HepG2 (cell line): ENCODE measurements around the gene NEK7. TPM values are rescaled to one million over a fixed set of nuclear protein-coding genes. Genes with fewer than 3 reads are reported as not detected.

Experiments
- ATAC-seq: fragments of 200-7000 bp; cut with Tn5 transposase; 3 replicates; pipeline ENCODE4 v1.9.1; 2020; ENCODE audit warnings: mild to moderate bottlenecking, moderate library complexity
- BruUV-seq: library from RNA; stranded (reverse); fragments of 400-500 nt; replicated peaks from 2 replicates; lab custom pipeline; 2021; lab: Mats Ljungman, UMichigan
- CTCF ChIA-PET: fragments of 300-600 bp; formaldehyde crosslinking; extraction: SDS; loops from one replicate; lab custom pipeline; 2021; ENCODE audit warnings: low total read pairs, inconsistent platforms, low intra/inter-chr PET ratio; lab: Yijun Ruan, JAX
- POLR2A ChIA-PET: fragments of 350-600 bp; sonication (Branson Sonifier 250); formaldehyde crosslinking; loops from one replicate; lab custom pipeline; 2020; ENCODE audit warnings: antibody characterized with exemption, inconsistent platforms; lab: Yijun Ruan, JAX
- DNase-seq: peaks from one replicate; pipeline ENCODE4 v3.0.0-alpha.2; 2015; ENCODE audit warnings: low spot score
- FAIRE-seq: peaks from 3 replicates; lab custom pipeline; 2011; peaks lifted over from hg19 to GRCh38; lab: Jason Lieb, UNC
- H2AFZ ChIP-seq: one replicate; pipeline ENCODE4 v1.6.1; 2011; ENCODE audit warnings: low read length, inconsistent platforms
- H3K27ac ChIP-seq: fragments of 300-600 bp; 3 replicates; pipeline ENCODE4 v1.8.0; 2011; ENCODE audit warnings: mixed run types, mild to moderate bottlenecking, mixed read lengths, low read length, inconsistent platforms; ENCODE audit not compliant: insufficient read depth; ENCODE audit errors: extremely low read length
- H3K27me3 ChIP-seq, 2 experiments: fragments of 200-600 bp in 1 of 2; 2 replicates in 1 of 2; 3 replicates in 1 of 2; pipeline versions ENCODE4 v1.6.0 to v1.8.0; 2011; ENCODE audit warnings: low read length in 2 of 2, mild to moderate bottlenecking in 2 of 2, moderate library complexity in 2 of 2, inconsistent platforms in 1 of 2; ENCODE audit not compliant: insufficient read depth in 2 of 2, control insufficient read depth in 1 of 2
- H3K36me3 ChIP-seq, 2 experiments: fragments of 200-600 bp in 1 of 2; replicated peaks in 1 of 2; 2 replicates in 1 of 2; 3 replicates in 1 of 2; pipeline versions ENCODE4 v1.5.1 to v1.8.0; 2011; ENCODE audit warnings: low read length in 2 of 2, inconsistent platforms in 1 of 2; ENCODE audit not compliant: insufficient read depth in 2 of 2, control insufficient read depth in 1 of 2
- H3K4me1 ChIP-seq: 2 replicates; pipeline ENCODE4 v1.5.1; 2012; ENCODE audit warnings: low read length, inconsistent platforms; ENCODE audit not compliant: insufficient read depth
- H3K4me2 ChIP-seq: 2 replicates; pipeline ENCODE4 v1.6.0; 2011; ENCODE audit warnings: low read depth, low read length, inconsistent platforms
- H3K4me3 ChIP-seq, 3 experiments: fragments of 200-600 bp in 1 of 3; sonication (generic), shearing (Covaris generic) in 1 of 3; replicated peaks in 1 of 3; 2 replicates each; pipeline ENCODE4 v1.5.1; 2011 to 2016; ENCODE audit warnings: low read length in 3 of 3, inconsistent platforms in 2 of 3, low read depth in 2 of 3, mild to moderate bottlenecking in 2 of 3, control low read depth in 1 of 3, mixed read lengths in 1 of 3; ENCODE audit not compliant: insufficient read depth in 1 of 3
- H3K79me2 ChIP-seq: one replicate; pipeline ENCODE4 v1.6.1; 2011; ENCODE audit warnings: low read length, inconsistent platforms; ENCODE audit not compliant: insufficient read depth
- H3K9ac ChIP-seq: 2 replicates; pipeline ENCODE4 v1.6.0; 2011; ENCODE audit warnings: mild to moderate bottlenecking, low read depth, low read length, inconsistent platforms; ENCODE audit not compliant: insufficient read depth
- H3K9me3 ChIP-seq: 2 replicates; pipeline ENCODE4 v1.5.1; 2012; ENCODE audit warnings: mild to moderate bottlenecking, low read length
- H4K20me1 ChIP-seq: 2 replicates; pipeline ENCODE4 v1.6.0; 2011; ENCODE audit warnings: inconsistent platforms, mild to moderate bottlenecking, low read length, moderate library complexity; ENCODE audit not compliant: insufficient read depth
- NFAT5 ChIP-seq: sonication (generic); formaldehyde crosslinking; IDR thresholded peaks from 2 replicates; pipeline ENCODE4 v1.4.0; 2020; ENCODE audit warnings: missing genetic modification reagents
- NRL ChIP-seq: sonication (generic); formaldehyde crosslinking; IDR thresholded peaks from 2 replicates; pipeline ENCODE4 v1.5.0; 2020; ENCODE audit warnings: missing genetic modification reagents, mild to moderate bottlenecking, moderate library complexity, borderline replicate concordance
- PHB2 ChIP-seq: fragments of 450-650 bp; IDR thresholded peaks from 2 replicates; pipeline ENCODE4 v1.6.1; 2018; ENCODE audit not compliant: partially characterized antibody
- YEATS4 ChIP-seq: sonication (generic); formaldehyde crosslinking; IDR thresholded peaks from 2 replicates; pipeline ENCODE4 v1.4.0; 2020; ENCODE audit warnings: missing genetic modification reagents, borderline replicate concordance
- ZNF337 ChIP-seq: sonication (generic); formaldehyde crosslinking; IDR thresholded peaks from 2 replicates; pipeline ENCODE4 v1.5.1; 2020; ENCODE audit warnings: missing genetic modification reagents, low read depth, mild to moderate bottlenecking, borderline replicate concordance
- WGBS: methylation state at CpG from one replicate; pipeline ENCODE4 v1.1.6; 2017; ENCODE audit warnings: low lambda C conversion rate; 5-methylcytosine and 5-hydroxymethylcytosine counted together
- in situ Hi-C: cut with HindIII; loops from 2 replicates; pipeline ENCODE4 v1.10.0; 2017; ENCODE audit warnings: low pct_unique_long_range_greater_than_20kb; ENCODE audit not compliant: extremely low pct_ligation_motif_present
- intact Hi-C: fragments of 100-400 bp; cut with micrococcal nuclease; formaldehyde crosslinking; loops from one replicate; pipeline ENCODE4 v1.10.0; 2022; ENCODE audit not compliant: unreplicated experiment
- polyA plus RNA-seq, 8 experiments: library from polyadenylated mRNA; depleted of rRNA in 3 of 8; stranded (reverse) in 7 of 8; unstranded in 1 of 8; fragments of >200 nt; fragmentation: Illumina TruSeq in 4 of 8; extraction: Trizol in 4 of 8; gene quantifications; 2 replicates each; pipeline versions ENCODE4 v1.2.1 to v1.2.3, GENCODE V29; 2011 to 2016; ENCODE audit warnings: low read depth in 4 of 8, missing spikeins in 1 of 8, mixed read lengths in 1 of 8; ENCODE audit not compliant: insufficient read depth in 1 of 8
- total RNA-seq, 5 experiments: library from RNA; depleted of rRNA; stranded (reverse); fragments of >200 nt; fragmentation: Illumina TruSeq; extraction: Trizol; gene quantifications; 2 replicates each; pipeline ENCODE4 v1.2.3, GENCODE V29; 2016; ENCODE audit warnings: low read depth in 1 of 5

Gene NEK7
- total and polyA plus RNA-seq, 2 of the 13 experiments (the other 11 are each of a cell fraction or from before 2014, with no cell fraction given): 18.1 to 19.2 TPM

DNA sequence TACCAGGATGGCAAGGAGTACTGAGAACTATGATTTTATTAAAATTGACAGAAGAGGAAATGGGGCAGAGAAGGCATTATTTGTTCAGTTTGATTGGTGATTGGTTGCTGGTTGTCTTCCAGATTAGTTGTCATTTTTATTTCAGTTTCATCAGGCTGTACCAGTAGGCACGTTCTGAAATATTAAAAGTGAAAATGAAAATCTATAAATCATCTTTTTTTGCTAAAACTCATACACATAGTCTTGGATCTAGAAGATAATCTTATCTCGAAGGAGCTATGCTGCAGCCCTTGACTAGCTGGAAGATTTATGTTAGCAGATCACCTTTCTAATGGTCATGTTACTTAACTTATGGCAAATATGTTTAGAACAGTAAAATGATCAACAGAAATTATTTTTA lies 29.0 kb downstream of the NEK7 start:
- TF ChIP-seq ZNF337 (no peak), YEATS4 (CRISPR knock-in tag) (no peak), PHB2 (no peak), NFAT5 (CRISPR knock-in tag) (no peak), NRL (CRISPR knock-in tag) (no peak)
- Histone ChIP-seq H4K20me1 (no peaks in the 10 kb centered on the region), H3K4me3 (no peak overlapping the region), H3K9ac (no peak overlapping the region), H2AFZ (no peak overlapping the region), H3K36me3 (no peaks in the 10 kb centered on the region), H3K27me3 (no peaks in the 10 kb centered on the region), H3K27ac (no peak overlapping the region), H3K4me2 (no peak overlapping the region), H3K79me2 (peaks cover 21% of the 10 kb centered on the region), H3K4me1 (no peaks in the 10 kb centered on the region), H3K9me3 (no peaks in the 10 kb centered on the region)
- POLR2A ChIA-PET: no interaction called here
- intact Hi-C loops (no loop called here), in situ Hi-C loops (no loop called here)
- ATAC-seq: no peak
- 97% methylated on average over 2 of the region's 2 CpGs for WGBS
- DNase-seq: no peak
- FAIRE-seq: no peak
- CTCF ChIA-PET: no interaction called here
- no TSS peak for BruUV-seq
